Astrocyte of the spinal cord (primary cell): ENCODE data around the gene TFIP11.

ENCODE experiments used
- DNase-seq: peaks from one replicate; pipeline ENCODE4 v3.0.0; 2011; ENCODE audit warnings: low read depth, low spot score
- H3K4me3 ChIP-seq: 2 replicates; pipeline ENCODE4 v1.5.1; 2011; ENCODE audit warnings: low read depth, mild to moderate bottlenecking, low read length, moderate library complexity
- CTCF ChIP-seq: IDR thresholded peaks from 2 replicates; pipeline ENCODE4 v1.5.1; 2012; ENCODE audit warnings: low read depth, mild to moderate bottlenecking, low read length, inconsistent platforms
- in situ Hi-C: cut with HindIII; loops from 2 replicates; pipeline ENCODE4 v1.10.0; 2017; ENCODE audit warnings: low sequenced_read_pairs

TFIP11 gene

GRCh38 chr22:26442086-26442756 is 70.1 kb downstream of the TFIP11 start:
- no peak overlapping the region for H3K4me3 ChIP-seq
- in situ Hi-C loops: no loop called here
- no peak for DNase-seq
- TF ChIP-seq CTCF: no peak
